ENCODE measurements around the gene MYH11. TPM values are rescaled to one million over a fixed set of nuclear protein-coding genes. Genes with fewer than 3 reads are reported as not detected.
A peak's percentile ranks its signal among the peaks of the same experiment; 100 is the strongest.

MYH11 gene
- total and polyA plus RNA-seq, 2 of the 13 experiments (the other 11 are each of a cell fraction or from before 2014, with no cell fraction given): not detected

GRCh38 chr16:15888072-15888976, 31.5 kb upstream of the MYH11 start, which contains the start of gene CEP20 (continued):
- peak; percentile 85; the same call in 1 of the 2 replicates for TF ChIP-seq ZNF274 (CRISPR knock-in tag; IDR thresholded peaks at IDR 0.05)
- TF ChIP-seq ZNF775 (CRISPR knock-in tag; IDR thresholded peaks at IDR 0.05; ENCODE audit: borderline replicate concordance): no peak
- TF ChIP-seq ZSCAN22 (CRISPR knock-in tag; IDR thresholded peaks at IDR 0.05): no peak
- TF ChIP-seq MNT (IDR thresholded peaks at IDR 0.05): peak; percentile 74
- 0 out of 2 replicates have a peak, but pooled peaks have one; percentile 50 for TF ChIP-seq ZSCAN20 (CRISPR knock-in tag; IDR thresholded peaks at IDR 0.05; ENCODE audit: borderline replicate concordance)
- TF ChIP-seq ZNF362 (CRISPR knock-in tag; IDR thresholded peaks at IDR 0.05; ENCODE audit: borderline replicate concordance): no peak
- TF ChIP-seq ZNF10 (CRISPR knock-in tag; IDR thresholded peaks at IDR 0.05; ENCODE audit: borderline replicate concordance, low read depth): no peak
- 0 out of 2 replicates have a peak, but pooled peaks have one; percentile 69 for TF ChIP-seq ZNF3 (CRISPR knock-in tag; IDR thresholded peaks at IDR 0.05)
- TF ChIP-seq HDAC6 (IDR thresholded peaks at IDR 0.05; ENCODE audit: low read depth, low read length): no peak
- no peak for TF ChIP-seq ZNF530 (CRISPR knock-in tag; IDR thresholded peaks at IDR 0.05; ENCODE audit: low read depth)
- TF ChIP-seq ZNF75D (CRISPR knock-in tag; IDR thresholded peaks at IDR 0.05; ENCODE audit: borderline replicate concordance): peak; percentile 54; the same call in 1 of the 2 replicates
- TF ChIP-seq CSRNP2 (CRISPR knock-in tag; conservative IDR thresholded peaks at IDR 0.05; ENCODE audit: low read depth): no peak
- peak; percentile 57; the same call in 1 of the 2 replicates for TF ChIP-seq ZZZ3 (CRISPR knock-in tag; IDR thresholded peaks at IDR 0.05; ENCODE audit: borderline replicate concordance)
- TF ChIP-seq ZNF878 (CRISPR knock-in tag; IDR thresholded peaks at IDR 0.05): no peak
- peak; percentile 85; the same call in 1 of the 2 replicates for TF ChIP-seq ZNF513 (CRISPR knock-in tag; conservative IDR thresholded peaks at IDR 0.05)
- TF ChIP-seq USF2 (IDR thresholded peaks at IDR 0.05; ENCODE audit: low read depth, low read length): no peak
- TF ChIP-seq USF2 (CRISPR knock-in tag; IDR thresholded peaks at IDR 0.05; ENCODE audit: borderline replicate concordance): no peak
- no peak for TF ChIP-seq KLF6 (CRISPR knock-in tag; IDR thresholded peaks at IDR 0.05)
- no peak for TF ChIP-seq ZNF7 (CRISPR knock-in tag; IDR thresholded peaks at IDR 0.05)
- peak; percentile 62; the same call in 1 of the 2 replicates for TF ChIP-seq ZNF317 (CRISPR knock-in tag; IDR thresholded peaks at IDR 0.05)

All from HepG2 (cell line).